NCI-H1417 treated with DMSO at 0.1 percent for 48 hours (cell line): ENCODE data around the gene RAP1A.

ENCODE experiments used
- DNase-seq: peaks from one replicate; lab custom pipeline; 2025; lab: John Stamatoyannopoulos, UW

The RAP1A gene

GRCh38 chr1:111619635-111620440, at the start of gene RAP1A:
TSS of gene RAP1A (plus strand) at chr1:111619789. CDS start at chr1:111691361, 71,572 bp downstream.
- DNase-seq = peak; percentile 43

- no peak for DNase-seq
These were observed 49.7 kb upstream of the RAP1A start for GRCh38 chr1:111569913-111570312.

DNA sequence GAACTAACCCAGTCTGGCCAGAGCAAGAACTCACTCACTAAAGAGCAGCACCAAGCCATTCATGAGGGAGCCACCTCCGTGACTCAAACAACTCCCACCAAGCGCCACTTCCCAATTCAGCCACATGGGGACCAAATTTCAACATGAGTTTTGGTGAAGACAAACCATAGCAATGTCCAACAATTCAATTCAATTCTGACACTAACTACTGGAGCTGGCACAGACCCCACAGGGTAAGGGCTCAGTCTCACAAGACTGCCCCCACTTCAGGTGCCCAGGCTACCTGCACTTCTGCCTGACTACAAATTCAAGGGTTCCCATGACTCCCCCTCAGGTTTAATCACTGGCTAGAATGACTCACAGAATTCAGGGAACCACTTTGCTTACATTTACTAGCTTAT, 48.8 kb upstream of the RAP1A start:
- no peak for DNase-seq

DNA sequence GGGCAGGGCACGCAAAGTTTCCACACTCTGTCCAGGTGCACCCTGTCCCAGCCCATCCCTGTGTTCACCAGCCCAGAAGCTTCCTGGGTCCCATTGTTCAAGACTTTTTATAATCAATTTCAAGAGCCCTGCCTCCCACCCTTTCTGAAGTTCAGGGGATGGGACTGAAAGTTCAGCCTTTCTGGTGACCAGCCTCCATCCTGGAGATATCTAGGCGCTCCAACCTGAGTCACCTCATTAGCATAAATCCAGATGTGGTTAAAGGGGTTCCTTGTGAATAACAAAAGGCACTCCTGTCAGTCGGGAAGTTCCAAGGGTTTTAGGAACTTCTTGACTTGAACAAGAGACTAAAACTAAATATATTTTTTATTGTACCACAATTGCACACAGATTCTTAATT, 48.4 kb upstream of the RAP1A start:
- DNase-seq = no peak

DNA sequence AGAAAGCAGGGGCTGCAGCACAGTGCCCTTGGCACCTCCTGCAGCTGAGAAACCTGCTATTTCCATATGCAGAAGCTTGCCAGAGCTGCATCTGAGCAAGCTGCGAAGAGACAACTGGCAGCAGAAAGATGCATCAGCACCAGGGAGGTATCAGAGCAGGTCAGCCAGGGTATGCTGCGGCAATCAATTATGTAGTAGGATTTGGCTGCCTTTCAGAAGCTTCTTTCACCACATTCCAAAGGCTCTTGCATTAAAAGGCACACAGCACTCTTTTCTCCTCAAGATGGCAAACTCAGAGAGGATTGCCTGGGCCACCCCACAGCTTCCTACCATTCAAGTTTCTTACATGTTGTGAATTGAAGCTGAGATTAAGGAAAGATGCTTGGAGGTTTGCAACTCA, 47.6 kb upstream of the RAP1A start:
- DNase-seq = no peak

- no peak for DNase-seq
These were observed 43.0 kb upstream of the RAP1A start for GRCh38 chr1:111576547-111576946.

GRCh38 chr1:111577814-111578213, 41.8 kb upstream of the RAP1A start:
- DNase-seq = no peak

GRCh38 chr1:111581166-111581565, 38.4 kb upstream of the RAP1A start:
- DNase-seq = no peak

DNA sequence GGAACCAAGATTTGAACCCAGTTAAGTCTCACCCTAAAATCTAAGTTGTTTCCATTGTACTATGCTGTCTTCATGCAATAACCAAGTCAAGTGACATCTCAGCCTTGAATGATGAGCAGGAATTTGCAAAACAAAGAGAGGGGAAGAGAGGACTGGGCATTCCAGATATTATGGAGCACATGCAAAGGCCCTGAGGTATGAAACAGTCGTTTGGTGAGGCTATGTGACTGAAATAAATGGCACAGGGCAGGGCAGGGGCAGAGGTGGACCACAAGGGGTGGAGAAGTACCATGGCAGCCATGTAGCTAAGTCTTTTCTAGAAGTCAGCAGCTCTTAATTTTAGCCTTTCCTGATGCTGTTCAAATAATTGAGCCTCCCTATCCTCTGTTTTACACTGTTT, 37.6 kb upstream of the RAP1A start:
- DNase-seq = no peak

DNA sequence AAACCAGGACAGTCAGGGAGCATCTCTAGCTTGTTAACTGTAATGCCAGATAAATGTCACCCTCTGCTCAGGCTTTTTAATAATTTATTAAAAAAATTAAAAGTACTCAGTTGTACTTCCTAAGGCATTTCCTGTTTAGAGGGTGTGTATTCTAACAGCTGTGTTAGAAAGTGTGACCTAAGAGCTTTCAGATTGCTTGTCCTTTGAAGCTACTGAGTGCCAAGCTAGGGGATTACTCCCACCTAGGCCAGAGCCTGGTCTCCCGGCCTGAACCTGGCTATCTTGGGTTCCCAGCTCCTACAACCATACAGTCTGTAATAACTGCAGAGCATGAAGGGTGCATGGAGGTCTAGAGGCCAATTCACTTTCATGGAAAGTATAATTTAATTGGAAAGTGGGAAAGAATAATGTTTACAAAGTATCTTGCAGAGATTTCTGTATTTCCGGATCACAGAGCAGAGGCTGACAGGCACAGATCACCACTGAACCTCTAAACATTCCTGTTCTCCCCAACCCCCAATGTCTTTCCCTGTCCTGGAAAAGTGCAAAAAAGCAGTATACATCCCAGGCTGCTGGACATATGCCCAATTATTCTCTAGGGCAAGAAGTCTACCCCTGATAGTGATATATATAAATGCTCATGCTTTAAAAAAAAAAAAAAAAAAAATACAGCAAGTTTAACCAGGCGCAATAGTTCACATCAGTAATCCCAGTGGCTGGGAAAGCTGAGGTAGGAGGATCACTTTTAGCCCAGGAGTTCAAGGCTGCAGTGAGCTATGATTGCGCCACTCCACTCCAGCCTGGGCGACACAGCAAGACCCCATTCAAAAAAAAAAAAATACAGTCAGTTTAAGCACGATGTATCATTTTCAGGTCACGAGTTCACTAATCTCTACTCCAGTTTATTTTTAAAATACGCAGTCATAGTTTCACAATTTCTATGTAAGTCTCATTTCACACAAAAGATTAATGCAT, 36.7 kb upstream of the RAP1A start:
- no peak for DNase-seq

DNA sequence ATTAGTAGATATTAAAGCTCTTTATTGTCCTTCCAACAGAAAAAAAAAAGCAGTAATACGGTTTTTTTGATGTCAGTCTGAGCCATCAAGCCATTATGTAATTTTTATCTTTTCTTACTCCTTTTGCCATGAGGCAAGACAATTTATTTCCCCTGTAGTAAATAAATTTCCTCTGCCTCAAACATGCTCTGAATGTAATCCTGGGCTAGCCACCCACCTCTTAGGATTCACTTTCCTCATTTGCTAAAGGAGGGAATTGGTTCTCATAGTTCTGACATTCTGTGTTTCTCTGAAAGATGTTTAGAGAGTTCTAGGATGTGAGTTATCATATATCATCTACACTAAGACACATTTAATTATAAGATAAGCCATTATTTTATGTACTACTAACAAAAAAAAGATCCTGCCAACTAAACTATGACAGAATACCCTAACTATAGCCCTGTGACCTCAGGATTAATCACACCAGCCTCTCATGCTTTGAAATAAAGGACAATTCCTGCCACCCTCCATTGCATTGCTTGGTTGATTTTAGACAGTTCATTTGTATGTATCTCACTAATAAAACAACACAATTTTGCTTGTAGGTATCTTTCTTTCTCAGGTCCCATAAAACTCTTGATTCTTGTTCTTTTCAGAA, 34.0 kb upstream of the RAP1A start:
- no peak for DNase-seq

DNA sequence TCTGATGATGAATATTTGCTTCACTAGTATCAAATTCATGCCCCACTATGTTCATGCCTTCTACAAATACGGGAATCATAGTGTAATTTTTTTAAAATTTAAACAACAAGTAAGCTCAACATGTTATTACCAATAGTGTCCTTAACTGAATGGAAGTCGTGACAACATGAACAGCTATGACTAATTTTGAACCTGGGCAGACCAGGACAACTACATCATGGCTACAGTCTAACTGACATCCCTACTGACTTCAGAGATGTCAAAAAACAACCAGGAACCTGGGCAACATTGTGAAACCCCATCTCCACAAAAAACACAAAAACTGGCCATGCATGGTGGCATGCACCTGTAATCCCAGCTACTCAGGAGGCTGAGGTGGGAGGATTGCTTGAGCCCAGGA, 33.5 kb upstream of the RAP1A start:
- DNase-seq = no peak

- DNase-seq = no peak
These were observed 31.9 kb upstream of the RAP1A start for GRCh38 chr1:111587509-111588174.

DNA sequence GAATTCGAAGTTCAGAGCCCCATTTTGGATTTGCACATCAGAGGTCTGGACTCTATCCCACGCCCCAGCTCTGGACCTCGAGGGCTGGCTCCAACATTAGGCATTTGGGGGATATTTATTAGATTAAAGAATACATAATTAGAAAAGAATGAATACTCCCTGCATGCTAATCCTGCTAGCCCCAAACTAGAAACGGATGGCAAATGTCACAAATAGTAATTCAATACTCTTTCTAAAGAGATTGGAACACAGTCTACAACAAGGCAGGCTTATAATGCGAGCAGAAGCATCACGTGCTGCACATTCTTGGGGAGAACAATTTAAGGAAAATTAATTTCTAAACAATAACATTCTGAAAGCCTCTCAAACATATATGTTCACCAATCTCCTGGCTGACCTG, 27.7 kb upstream of the RAP1A start:
- DNase-seq = no peak

- DNase-seq = no peak
These were observed 26.9 kb upstream of the RAP1A start for GRCh38 chr1:111592389-111593361.

DNA sequence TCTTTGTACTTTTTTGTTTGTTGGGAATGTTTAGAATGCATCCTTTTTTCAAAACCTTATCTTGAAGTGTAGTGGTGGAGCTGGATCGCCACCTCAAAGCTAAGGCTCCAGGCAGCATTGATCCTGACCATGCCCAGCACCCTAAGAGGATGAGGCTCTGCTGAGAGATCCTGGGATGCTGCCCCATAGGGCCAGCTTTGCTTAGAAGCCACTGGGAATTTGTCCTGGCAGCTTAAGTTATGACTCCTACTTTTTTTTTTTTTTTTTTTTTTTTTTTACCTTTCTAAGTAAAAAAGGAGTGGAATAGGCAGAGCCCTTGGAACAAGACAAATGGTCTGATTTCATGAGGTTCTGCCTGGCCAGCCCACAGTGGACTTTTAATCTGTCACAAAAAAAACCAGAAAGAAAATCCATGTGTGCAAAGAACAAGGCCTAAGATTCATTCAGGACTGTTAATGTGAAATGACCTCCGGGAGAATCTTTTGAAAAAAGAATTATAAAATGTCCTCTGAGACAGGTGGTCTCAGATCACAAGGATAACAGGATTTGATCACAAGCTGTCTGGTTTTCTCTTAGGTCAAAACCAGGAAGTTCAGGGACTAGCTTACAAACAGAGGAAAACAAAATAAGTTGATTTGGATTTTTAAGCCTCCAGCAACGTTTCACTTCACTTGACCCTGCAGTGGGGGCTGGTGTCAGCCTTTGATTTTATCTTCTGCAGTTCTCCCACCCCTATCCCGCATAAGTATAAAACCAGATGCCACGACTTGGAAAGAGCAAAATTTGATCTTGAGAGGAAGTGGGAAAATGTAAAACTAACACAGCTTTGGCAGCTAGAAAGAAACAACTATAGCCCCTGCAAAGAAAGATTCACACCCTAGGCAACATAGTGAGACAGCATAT, 25.9 kb upstream of the RAP1A start:
- DNase-seq = no peak

GRCh38 chr1:111594306-111594693, 25.3 kb upstream of the RAP1A start:
- DNase-seq = no peak

- no peak for DNase-seq
These were observed 23.8 kb upstream of the RAP1A start for GRCh38 chr1:111595807-111596206.

GRCh38 chr1:111596499-111596898, 23.1 kb upstream of the RAP1A start:
- no peak for DNase-seq

DNA sequence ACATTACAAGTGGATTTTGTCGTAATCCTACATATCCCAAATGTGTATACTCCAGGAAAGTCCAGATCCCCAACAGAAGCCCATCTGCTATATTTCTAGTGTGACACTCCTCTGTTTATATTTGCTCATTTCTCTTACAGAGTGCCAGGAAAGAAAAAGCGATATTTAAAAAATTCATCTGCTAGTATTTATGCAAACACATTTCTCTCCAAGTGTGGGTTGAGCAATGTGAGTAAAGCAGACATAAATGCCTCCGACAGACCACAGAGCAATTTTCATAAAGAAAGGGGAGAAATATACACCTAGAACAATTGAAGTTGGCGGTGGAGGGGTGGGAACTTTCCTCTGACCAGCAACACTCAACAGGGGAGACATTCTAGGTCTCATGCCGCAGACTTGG, 22.2 kb upstream of the RAP1A start:
- DNase-seq = no peak
